ENCODE results near the gene ABCD1.

Gene ABCD1

GRCh38 chrX:153774576-153775292 lies 50.1 kb downstream of the ABCD1 start:
- H3K27ac ChIP-seq: no peak overlapping the region
- no peak for TF ChIP-seq CTCF (conservative IDR thresholded peaks at IDR 0.05)

GRCh38 chrX:153775293-153776119 lies 50.9 kb downstream of the ABCD1 start:
- TF ChIP-seq CTCF (conservative IDR thresholded peaks at IDR 0.05): no peak
- H3K27ac ChIP-seq: no peak overlapping the region

GRCh38 chrX:153776120-153776599 lies 51.5 kb downstream of the ABCD1 start:
- TF ChIP-seq CTCF (conservative IDR thresholded peaks at IDR 0.05): no peak
- H3K27ac ChIP-seq: no peak overlapping the region

GRCh38 chrX:153776611-153777045 lies 52.0 kb downstream of the ABCD1 start:
- no peak for TF ChIP-seq CTCF (conservative IDR thresholded peaks at IDR 0.05)

GRCh38 chrX:153777261-153778090 lies 52.8 kb downstream of the ABCD1 start:
- no peak for TF ChIP-seq CTCF (conservative IDR thresholded peaks at IDR 0.05)
- no peak overlapping the region for H3K27ac ChIP-seq

More at GRCh38 chrX:153776611-153777045, 52.0 kb downstream of the ABCD1 start:
- no peak overlapping the region for H3K27ac ChIP-seq

GRCh38 chrX:153778181-153778580 lies 53.5 kb downstream of the ABCD1 start:
- no peak for TF ChIP-seq CTCF (conservative IDR thresholded peaks at IDR 0.05)

More at GRCh38 chrX:153778181-153778580, 53.5 kb downstream of the ABCD1 start:
- H3K27ac ChIP-seq: no peak overlapping the region

All from VCaP (cell line).